Calu3 (cell line): ENCODE results near the gene CPED1. TPM values are rescaled to one million over a fixed set of nuclear protein-coding genes. Genes with fewer than 3 reads are reported as not detected.

Experiments used
- BruUV-seq: library from RNA; stranded (reverse); fragments of 400-500 nt; replicated peaks from 2 replicates; lab custom pipeline; 2021; lab: Mats Ljungman, UMichigan
- CTCF ChIA-PET: fragments of 300-600 bp; sonication (Branson Sonifier 250); formaldehyde crosslinking; loops from one replicate; lab custom pipeline; 2022; ENCODE audit warnings: antibody characterized with exemption; lab: Charles Lee
- DNase-seq: peaks from one replicate; pipeline ENCODE4 v3.0.0; 2022
- H3K27ac Mint-ChIP-seq: one replicate; pipeline ENCODE4 v1.8.0; 2022; ENCODE audit warnings: mixed read lengths; ENCODE audit not compliant: unreplicated experiment
- H3K27me3 Mint-ChIP-seq: one replicate; pipeline ENCODE4 v1.8.0; 2022; ENCODE audit warnings: mixed read lengths; ENCODE audit not compliant: unreplicated experiment
- H3K36me3 Mint-ChIP-seq: one replicate; pipeline ENCODE4 v1.8.0; 2022; ENCODE audit warnings: mild to moderate bottlenecking, moderate library complexity, mixed read lengths; ENCODE audit not compliant: insufficient read depth, unreplicated experiment
- H3K4me1 Mint-ChIP-seq: one replicate; pipeline ENCODE4 v1.8.0; 2022; ENCODE audit warnings: mild to moderate bottlenecking, low read depth, mixed read lengths; ENCODE audit not compliant: unreplicated experiment
- H3K4me3 Mint-ChIP-seq: one replicate; pipeline ENCODE4 v1.8.0; 2022; ENCODE audit warnings: mild to moderate bottlenecking, low read depth, moderate library complexity, mixed read lengths; ENCODE audit not compliant: unreplicated experiment
- H3K9me3 Mint-ChIP-seq: one replicate; pipeline ENCODE4 v1.8.0; 2022; ENCODE audit warnings: low read depth, mixed read lengths; ENCODE audit not compliant: unreplicated experiment
- CTCF ChIP-seq: fragments of 200-600 bp; IDR thresholded peaks from one replicate; pipeline ENCODE4 v1.8.0; 2022; ENCODE audit warnings: antibody characterized with exemption; ENCODE audit not compliant: unreplicated experiment
- intact Hi-C: fragments of 100-400 bp; cut with micrococcal nuclease; formaldehyde crosslinking; loops from one replicate; pipeline ENCODE4 v1.10.0; 2022; ENCODE audit not compliant: unreplicated experiment
- total RNA-seq: library from RNA; stranded (reverse); gene quantifications from 2 replicates; pipeline ENCODE4 v1.2.3, GENCODE V29; 2022

The CPED1 gene
- total RNA-seq, 1 experiment from 2014 or later: 0.24 TPM

DNA sequence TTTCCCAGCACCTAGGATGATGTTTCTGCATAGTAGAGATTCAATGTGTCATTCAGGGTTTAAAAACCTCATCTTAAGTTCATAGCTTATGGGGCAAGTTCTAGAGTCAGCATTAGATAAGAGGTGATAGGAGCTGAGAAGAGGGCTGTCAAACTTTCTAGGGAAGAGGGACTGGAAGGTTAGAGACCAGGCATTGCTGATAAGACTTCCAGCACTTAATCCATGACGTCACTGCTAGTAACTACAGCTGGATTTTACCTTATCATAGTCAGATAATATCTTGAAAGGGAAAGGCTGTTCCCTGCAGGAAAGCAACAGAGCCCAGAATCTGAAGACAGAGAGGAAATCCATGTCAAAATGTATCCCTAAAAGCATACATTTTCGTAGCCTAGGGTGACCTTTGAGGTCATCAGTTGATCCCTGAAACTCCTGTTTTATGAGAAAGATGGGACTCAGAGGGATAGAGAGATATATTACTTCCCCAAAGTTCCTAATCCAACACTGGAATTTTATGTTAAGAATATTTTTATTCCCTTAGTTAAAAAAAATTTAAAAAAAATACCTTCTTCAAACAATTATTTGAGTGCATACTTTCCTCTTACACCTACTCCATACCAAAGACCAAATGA lies 3.3 kb upstream of the CPED1 start:
- intact Hi-C loops: loop anchor here (10.0 kb wide), 1 partner anchor 350 kb away; no protein-coding TSS in a partner anchor
- CTCF ChIA-PET: interaction anchor here (1.0 kb wide), 1 partner anchor 97 kb away, joined by 4 read pairs; no protein-coding TSS in a partner anchor
- DNase-seq: no peak
- no peak for TF ChIP-seq CTCF
- Mint-ChIP-seq H3K27ac (no peak overlapping the region), H3K36me3 (peaks cover 6% of the 10 kb centered on the region), H3K27me3 (no peaks in the 10 kb centered on the region), H3K9me3 (no peaks in the 10 kb centered on the region), H3K4me3 (no peak overlapping the region), H3K4me1 (peaks cover 22% of the 10 kb centered on the region)
- no TSS peak for BruUV-seq

GRCh38 chr7:120985839-120986238 lies 2.7 kb upstream of the CPED1 start:
- CTCF ChIA-PET: interaction anchor here (1.3 to 3.6 kb wide), 2 partner anchors 99 to 122 kb away, joined by 5 to 27 read pairs; no protein-coding TSS in a partner anchor
- peaks cover 22% of the 10 kb centered on the region for H3K4me1 Mint-ChIP-seq
- H3K4me3 Mint-ChIP-seq: no peak overlapping the region
- H3K9me3 Mint-ChIP-seq: no peaks in the 10 kb centered on the region
- peaks cover 6% of the 10 kb centered on the region for H3K36me3 Mint-ChIP-seq
- no peak for DNase-seq
- no TSS peak for BruUV-seq
- no peak overlapping the region for H3K27ac Mint-ChIP-seq
- no peak for TF ChIP-seq CTCF
- no peaks in the 10 kb centered on the region for H3K27me3 Mint-ChIP-seq
- intact Hi-C loops: loop anchor here (10.0 kb wide), 1 partner anchor 349 kb away; no protein-coding TSS in a partner anchor

DNA sequence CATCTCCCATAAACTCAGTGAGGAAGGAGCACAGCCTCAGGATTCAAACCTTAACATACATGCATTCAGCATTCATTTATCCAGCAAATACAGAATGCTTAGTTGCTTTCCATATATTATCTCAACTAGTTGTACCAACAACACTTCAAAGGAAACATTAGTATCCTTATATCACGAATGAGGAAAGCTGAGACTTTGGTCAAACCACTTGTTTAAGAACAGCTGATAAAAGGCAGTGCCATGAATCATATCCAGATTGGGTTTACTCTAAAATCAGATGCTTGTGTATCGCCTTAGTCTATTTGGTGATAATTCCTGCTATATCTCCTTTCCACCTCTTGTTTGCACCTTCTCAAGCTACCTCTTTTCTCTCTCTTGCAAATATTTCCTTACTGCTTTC lies 1.9 kb upstream of the CPED1 start:
- H3K27me3 Mint-ChIP-seq: no peaks in the 10 kb centered on the region

DNA sequence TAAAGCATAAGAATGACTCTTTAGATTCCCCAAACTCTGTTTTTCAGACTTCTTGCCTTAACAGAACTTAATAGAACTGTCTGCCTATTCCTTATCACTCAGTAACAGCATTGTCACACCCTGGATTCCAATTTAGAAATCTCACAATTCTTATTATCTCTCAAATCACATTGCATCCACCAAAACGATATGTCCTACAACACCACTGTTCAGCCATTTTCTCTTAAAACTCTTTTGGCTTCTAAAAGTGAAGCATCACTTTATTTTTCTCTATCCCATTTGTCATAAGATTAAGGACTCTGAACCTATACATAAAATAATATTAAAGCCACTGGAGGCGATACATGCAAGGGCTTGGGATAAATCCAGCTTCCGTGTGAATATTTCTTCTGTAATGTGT lies 1.2 kb upstream of the CPED1 start:
- Mint-ChIP-seq H3K27ac (no peak overlapping the region), H3K4me1 (peaks cover 22% of the 10 kb centered on the region), H3K4me3 (peak overlapping the region; percentile 84), H3K36me3 (peaks cover 6% of the 10 kb centered on the region), H3K27me3 (no peaks in the 10 kb centered on the region), H3K9me3 (no peaks in the 10 kb centered on the region)
- no peak for TF ChIP-seq CTCF
- no TSS peak for BruUV-seq
- DNase-seq: no peak
- CTCF ChIA-PET: interaction anchor here (0.9 to 3.6 kb wide), 3 partner anchors 9 to 121 kb away, joined by 3 to 27 read pairs (median 4); no protein-coding TSS in a partner anchor
- intact Hi-C loops: loop anchor here (1.0 to 10.0 kb wide), 2 partner anchors 121 to 348 kb away; no protein-coding TSS in a partner anchor

More for the DNA sequence above, 1.9 kb upstream of the CPED1 start:
- H3K36me3 Mint-ChIP-seq: peaks cover 6% of the 10 kb centered on the region
- H3K4me1 Mint-ChIP-seq: peaks cover 22% of the 10 kb centered on the region
- no peaks in the 10 kb centered on the region for H3K9me3 Mint-ChIP-seq
- no TSS peak for BruUV-seq
- CTCF ChIA-PET: interaction anchor here (0.5 to 3.6 kb wide), 4 partner anchors 98 to 254 kb away, joined by 4 to 27 read pairs (median 4); no protein-coding TSS in a partner anchor
- H3K27ac Mint-ChIP-seq: no peak overlapping the region
- intact Hi-C loops: loop anchor here (1.0 to 10.0 kb wide), 2 partner anchors 122 to 348 kb away; no protein-coding TSS in a partner anchor
- TF ChIP-seq CTCF: no peak
- no peak for DNase-seq
- no peak overlapping the region for H3K4me3 Mint-ChIP-seq
